GM13977 (cell line): ENCODE data around the gene KNL1.

ENCODE experiments used
- DNase-seq: peaks from one replicate; pipeline ENCODE4 v3.0.0; 2012; ENCODE audit warnings: low spot score
- in situ Hi-C: fragments of 300-500 bp; cut with MboI; formaldehyde crosslinking; loops from one replicate; pipeline ENCODE4 v1.12.0; 2022; ENCODE audit warnings: low sequenced_read_pairs, low pct_unique_long_range_greater_than_20kb, mixed read lengths, inconsistent platforms; ENCODE audit not compliant: unreplicated experiment
- TF ChIP-seq, protein P1 (sequence below): IDR thresholded peaks from 2 replicates; pipeline ENCODE4 v1.5.1; 2012; ENCODE audit warnings: mild to moderate bottlenecking, control low read depth; ENCODE audit not compliant: insufficient read depth; ENCODE audit errors: extremely low read depth, missing control alignments

The KNL1 gene

GRCh38 chr15:40696228-40696627, 102.2 kb downstream of the KNL1 start:
- TF ChIP-seq, protein P1, sequence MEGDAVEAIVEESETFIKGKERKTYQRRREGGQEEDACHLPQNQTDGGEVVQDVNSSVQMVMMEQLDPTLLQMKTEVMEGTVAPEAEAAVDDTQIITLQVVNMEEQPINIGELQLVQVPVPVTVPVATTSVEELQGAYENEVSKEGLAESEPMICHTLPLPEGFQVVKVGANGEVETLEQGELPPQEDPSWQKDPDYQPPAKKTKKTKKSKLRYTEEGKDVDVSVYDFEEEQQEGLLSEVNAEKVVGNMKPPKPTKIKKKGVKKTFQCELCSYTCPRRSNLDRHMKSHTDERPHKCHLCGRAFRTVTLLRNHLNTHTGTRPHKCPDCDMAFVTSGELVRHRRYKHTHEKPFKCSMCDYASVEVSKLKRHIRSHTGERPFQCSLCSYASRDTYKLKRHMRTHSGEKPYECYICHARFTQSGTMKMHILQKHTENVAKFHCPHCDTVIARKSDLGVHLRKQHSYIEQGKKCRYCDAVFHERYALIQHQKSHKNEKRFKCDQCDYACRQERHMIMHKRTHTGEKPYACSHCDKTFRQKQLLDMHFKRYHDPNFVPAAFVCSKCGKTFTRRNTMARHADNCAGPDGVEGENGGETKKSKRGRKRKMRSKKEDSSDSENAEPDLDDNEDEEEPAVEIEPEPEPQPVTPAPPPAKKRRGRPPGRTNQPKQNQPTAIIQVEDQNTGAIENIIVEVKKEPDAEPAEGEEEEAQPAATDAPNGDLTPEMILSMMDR, result no peak
- no peak for DNase-seq
- in situ Hi-C loops, result no loop called here

DNA sequence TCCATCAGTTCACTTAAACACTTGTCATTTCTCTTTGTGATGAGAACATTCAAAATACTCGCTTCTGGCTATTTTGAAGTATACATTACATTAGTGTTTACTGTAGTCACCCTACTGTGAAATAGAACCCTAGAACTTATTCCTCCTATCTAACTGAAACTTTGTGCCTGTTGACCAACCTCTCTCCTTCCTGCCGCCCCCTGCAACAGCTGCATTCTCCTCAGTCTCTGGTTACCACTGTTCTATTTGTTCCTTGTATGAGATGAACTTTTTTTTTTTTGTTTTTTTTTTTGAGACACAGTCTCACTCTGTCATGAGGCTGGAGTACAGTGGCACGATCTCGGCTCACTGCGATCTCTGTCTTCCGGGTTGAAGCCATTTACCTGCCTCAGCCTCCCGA, 103.9 kb downstream of the KNL1 start:
- no peak for DNase-seq
- in situ Hi-C loops, result no loop called here
- TF ChIP-seq, protein P1, result no peak

- TF ChIP-seq, protein P1, result peak; percentile 26
- in situ Hi-C loops, result no loop called here
- no peak for DNase-seq
Observed at GRCh38 chr15:40702077-40702476, 108.0 kb downstream of the KNL1 start.

DNA sequence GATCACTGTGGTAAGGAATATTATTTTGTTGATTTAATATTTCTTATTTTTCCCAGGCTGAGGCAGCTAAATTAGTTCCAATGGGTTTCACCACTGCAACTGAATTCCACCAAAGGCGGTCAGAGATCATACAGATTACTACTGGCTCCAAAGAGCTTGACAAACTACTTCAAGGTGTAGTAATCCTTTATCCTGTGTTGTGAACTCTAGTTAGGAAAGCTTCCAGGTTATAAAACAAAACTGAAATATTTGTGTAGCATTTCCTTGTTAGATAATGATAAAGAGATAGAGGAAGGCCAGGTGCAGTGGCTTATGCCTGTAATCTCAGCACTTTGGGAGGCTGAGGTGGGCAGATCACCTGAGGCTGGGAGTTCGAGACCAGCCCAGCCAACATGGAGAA, 112.1 kb downstream of the KNL1 start:
- DNase-seq, result no peak
- TF ChIP-seq, protein P1, result no peak
- in situ Hi-C loops, result no loop called here
